Activated CD4-positive, alpha-beta T cell treated with anti-CD3 and anti-CD28 coated beads, Interleukin-2, amount 50 U/mL, for 16 hours (primary cell): Measurements from ENCODE around the gene SPDYE3.
"Not testable (repeated sequence)": the region's sequence is repeated elsewhere in the genome, so short reads cannot be mapped to it uniquely, and the experiment has no call there.

Source experiments
- DNase-seq: peaks from one replicate; pipeline ENCODE4 v3.0.0-alpha.2; 2020

SPDYE3 gene

GRCh38 chr7:100352984-100353684 lies 45.6 kb downstream of the SPDYE3 start:
- no peak for DNase-seq

GRCh38 chr7:100353685-100354330 lies 46.3 kb downstream of the SPDYE3 start:
- no peak for DNase-seq

DNA sequence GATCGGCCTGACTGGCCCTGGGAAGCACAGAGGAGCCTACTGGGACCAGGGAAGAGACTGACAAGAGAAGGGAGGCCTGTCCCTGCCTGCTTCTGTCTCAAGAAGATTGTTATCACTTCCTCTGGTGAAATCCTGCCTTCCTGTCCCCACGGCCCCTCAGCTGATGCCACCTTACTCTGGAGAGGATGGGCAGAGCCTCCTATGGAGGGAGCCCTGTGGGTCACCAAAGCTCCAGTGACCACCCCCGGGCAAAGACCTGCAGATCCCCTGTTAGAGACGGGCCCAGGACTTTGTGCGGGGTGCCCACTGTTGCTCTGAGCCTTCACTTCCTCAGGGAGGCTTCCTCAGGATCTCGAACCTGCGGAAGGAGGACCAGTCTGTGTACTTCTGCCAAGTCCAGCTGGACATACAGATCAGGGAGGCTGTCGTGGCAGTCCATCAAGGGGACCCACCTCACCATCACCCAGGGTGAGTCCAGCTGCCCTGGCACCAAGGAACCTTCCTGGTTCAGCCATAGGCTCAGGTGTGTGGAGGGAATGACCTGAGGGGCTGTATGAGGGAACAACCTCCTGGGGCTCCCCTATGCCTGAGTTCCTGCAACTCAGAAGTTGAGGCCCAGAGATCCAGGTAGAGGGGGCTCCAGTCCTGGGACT lies 49.0 kb downstream of the SPDYE3 start:
- no peak for DNase-seq

GRCh38 chr7:100357131-100357561 lies 49.6 kb downstream of the SPDYE3 start:
- DNase-seq, result no peak

DNA sequence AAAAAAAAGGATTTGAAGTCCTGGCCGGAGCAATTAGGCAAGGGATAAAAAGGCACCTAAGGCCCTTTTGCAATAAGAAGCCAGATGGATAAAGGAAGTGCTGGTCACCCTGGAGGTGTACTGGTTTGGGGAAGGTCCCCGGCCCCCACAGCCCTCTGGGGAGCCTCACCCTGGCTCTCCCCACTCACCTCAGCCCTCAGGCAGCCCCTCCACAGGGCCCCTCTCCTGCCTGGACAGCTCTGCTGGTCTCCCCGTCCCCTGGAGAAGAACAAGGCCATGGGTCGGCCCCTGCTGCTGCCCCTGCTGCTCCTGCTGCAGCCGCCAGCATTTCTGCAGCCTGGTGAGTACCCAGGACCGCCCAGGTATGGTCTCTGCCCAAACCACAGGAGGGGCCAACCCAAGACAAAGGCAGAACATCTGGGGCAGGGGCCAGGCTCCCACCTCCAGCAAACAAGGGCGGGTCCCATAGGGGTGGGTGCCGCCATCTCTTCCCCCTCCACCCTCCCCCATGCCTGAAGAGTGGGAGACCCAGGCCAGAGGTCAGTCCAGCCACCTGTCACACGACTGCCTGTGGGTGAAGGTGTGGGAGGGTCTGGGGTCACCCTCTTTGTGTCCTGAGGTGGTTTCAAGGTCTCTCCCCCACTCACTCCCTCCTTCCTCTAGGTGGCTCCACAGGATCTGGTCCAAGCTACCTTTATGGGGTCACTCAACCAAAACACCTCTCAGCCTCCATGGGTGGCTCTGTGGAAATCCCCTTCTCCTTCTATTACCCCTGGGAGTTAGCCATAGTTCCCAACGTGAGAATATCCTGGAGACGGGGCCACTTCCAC lies 50.7 kb downstream of the SPDYE3 start, which contains the start of gene PILRB:
Gene PILRB, plus strand, starts transcription at position 91 of the 830 bp plus-strand sequence. Its CDS starts 186 bp downstream, at position 277.
- DNase-seq, result no peak

DNA sequence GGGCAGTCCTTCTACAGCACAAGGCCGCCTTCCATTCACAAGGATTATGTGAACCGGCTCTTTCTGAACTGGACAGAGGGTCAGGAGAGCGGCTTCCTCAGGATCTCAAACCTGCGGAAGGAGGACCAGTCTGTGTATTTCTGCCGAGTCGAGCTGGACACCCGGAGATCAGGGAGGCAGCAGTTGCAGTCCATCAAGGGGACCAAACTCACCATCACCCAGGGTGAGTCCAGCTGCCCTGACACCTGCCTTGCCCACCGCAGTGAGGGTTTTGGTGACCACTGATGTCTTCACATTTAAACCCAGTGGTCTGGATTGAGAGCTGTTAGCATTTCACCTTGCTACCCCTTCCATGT lies 51.3 kb downstream of the SPDYE3 start:
- DNase-seq, result no peak

DNA sequence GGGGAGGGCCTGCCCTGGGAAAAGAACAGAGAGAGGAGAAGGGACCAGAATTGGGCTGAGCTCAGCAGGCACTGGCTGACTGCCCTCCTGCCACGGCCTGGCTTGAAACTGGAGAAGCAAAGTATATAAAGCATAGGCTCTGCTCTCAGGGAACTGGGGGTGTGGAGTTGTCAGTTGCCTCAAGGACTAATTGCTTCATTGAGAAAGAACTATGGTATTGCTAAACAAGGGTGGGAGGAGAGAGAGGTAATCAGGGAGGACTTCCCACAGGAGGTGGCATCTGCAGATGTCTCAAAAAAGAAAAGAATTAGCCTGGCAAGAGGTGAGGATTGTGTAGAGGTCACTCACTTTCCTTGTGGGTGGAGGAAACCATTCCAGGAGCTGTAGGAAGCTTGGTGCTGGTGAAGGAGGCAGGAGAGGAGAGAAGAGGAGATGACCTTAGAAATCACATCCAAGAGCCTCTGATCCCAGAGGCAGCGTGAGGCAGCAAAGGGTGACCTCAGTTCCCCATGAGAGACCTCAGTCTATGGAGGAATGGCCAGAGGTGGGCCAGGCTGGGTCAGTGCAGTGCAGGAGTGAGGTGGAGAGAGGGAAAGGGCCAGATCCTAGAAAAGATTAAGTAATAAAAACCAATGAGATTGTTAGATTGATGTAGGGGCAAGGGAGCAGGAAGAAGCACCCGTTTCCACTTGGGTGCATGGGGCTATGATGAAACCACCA lies 52.8 kb downstream of the SPDYE3 start:
- DNase-seq, result no peak

DNA sequence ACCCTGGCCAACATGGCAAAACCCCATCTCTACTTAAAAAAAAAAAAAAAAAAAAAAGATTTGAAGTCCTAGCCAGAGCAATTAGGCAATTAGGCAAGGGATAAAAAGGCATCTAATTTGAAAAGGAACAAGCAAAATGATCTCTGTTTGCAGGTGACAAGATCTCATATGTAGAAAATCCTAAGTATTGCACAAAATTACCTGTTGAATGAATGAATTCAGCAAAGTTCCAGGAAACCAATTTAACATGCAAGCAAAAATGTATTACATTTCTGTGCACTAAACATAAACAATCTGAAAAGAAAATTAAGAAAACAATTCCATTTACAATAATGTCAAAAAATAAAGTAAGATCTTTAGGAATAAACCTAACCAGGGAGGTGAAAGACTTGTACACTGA lies 55.6 kb downstream of the SPDYE3 start:
- DNase-seq, result no peak

DNA sequence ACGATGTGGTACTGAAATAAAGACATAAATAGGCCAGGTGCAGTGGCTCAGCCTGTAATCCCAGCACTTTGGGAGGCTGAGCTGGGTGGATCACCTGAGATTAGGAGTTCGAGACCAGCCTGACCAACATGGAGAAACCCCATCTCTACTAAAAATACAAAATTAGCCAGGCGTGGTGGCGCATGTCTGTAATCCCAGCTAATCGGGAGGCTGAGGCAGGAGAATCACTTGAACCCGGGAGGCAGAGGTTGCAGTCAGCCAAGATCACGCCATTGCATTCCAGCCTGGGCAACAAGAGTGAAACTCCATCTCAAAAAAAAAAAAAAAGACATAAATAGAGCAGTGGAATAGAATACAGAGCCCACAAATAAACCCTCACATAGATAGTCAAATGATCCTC lies 56.3 kb downstream of the SPDYE3 start:
- DNase-seq, result not testable (repeated sequence)

GRCh38 chr7:100364480-100364879 lies 57.0 kb downstream of the SPDYE3 start:
- DNase-seq, result no peak

GRCh38 chr7:100365998-100366367 lies 58.5 kb downstream of the SPDYE3 start:
- not testable (repeated sequence) for DNase-seq

DNA sequence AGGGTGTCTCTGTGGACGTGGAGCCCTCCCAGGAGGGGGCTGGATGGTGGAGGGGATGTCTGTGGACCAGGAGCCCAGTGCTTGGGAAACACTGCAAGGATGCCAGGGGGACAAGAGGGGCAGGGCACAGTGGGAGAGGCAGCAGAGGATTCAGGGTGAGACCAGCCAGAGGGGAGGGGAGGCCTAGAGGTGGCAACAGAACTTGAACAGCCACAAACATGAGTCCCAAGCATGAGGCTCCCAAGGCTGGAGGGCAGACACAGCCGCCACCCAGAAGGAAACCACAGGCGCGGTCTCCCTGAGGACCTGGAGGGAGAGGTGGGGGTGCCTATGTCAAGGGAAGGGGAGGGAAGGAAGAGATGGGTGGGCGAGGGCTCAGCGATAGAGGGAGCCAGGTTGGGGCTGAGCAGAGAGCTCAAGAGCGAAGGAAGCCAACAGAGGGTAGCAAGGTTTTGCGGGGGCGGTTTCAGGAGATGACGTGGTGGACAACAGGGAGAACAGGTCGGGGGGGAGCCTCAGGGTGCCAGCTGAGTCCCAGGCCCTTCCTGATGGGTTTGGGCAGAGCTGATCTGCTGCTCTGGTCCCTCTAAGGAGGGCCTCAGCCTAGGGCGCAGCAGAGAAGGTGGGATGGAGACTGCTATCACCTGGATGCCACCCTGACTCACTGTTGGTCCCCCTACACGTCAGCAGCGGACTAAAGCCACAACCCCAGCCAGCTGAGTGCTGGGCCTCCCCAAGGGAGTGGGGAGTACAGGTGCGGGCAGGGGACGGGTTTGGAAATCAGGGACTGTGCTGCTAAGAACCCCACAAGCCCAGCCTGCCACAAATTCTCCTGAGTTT lies 59.1 kb downstream of the SPDYE3 start:
- no peak for DNase-seq

DNA sequence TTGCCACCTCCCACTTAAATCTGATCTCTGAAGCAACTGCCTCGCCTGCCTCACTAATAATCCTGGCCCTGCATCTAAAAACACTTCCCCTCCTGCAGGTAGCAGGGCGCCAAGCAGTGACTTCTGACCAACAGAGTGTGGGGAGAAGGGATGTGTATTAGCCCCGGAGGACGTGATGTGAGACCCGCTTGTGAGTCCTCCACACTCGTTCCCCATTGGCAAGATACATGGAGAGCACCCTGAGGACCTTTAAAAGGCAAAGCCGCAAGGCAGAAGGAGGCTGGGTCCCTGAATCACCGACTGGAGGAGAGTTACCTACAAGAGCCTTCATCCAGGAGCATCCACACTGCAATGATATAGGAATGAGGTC lies 59.7 kb downstream of the SPDYE3 start:
- DNase-seq, result no peak

DNA sequence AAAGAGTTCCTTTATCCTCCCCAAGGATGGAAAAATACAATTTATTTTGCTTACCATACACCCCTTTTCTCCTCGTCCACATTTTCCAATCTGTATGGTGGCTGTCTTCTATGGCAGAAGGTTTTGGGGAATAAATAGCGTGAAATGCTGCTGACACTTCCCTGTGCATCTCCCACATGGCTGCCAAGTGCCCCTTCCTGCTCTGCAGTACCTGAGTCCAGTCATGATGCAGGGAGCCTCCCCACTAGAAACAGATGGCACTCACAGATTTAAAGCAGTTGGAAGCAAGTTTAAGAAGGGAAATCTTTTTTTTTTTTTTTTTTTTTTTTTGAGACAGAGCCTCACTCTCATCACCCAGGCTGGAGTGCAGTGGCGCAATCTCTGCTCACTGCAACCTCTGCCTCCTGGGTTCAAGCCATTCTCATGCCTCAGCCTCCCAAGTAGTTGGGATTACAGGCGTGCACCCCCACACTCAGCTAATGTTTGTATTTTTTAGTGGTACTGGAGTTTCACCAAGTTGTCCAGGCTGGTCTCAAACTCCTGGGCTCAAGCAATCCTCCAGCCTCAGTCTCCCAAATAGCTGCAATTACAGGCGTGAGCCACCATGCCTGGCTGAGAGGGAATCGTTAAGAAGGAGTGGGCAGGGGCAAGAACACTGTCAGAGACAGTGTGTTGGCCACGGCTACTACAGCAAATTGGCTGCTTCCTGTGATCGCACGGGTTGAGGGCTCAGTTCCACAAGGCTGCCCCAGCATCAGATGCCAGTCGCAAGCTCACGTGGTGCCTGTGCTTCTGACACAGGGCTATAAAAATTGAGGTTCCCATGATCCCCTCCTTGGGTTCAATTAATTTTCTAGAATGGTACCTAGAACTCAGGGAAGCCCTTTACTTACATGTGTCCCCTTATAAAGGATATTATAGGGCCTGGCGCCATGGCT lies 60.4 kb downstream of the SPDYE3 start:
- no peak for DNase-seq

DNA sequence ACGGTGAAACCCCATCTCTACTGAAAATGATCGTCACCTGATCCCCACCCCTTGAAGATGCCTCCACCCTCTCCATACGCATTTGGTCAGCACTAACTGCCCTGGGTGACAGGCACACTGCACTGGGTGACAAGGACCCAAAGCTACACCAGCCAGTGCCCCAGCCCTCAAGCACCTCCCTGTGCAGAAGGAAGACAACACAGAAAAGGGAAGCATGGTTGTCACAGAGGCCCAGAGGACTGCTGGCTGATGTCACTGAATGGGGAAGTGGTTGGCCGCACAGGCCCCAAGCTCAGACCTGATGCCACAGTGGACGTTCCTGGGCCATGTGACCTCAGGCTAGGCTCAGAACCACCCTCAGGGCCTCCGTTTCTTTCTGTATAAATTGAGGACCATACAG lies 61.6 kb downstream of the SPDYE3 start:
- DNase-seq, result no peak

- no peak for DNase-seq
These were observed 62.8 kb downstream of the SPDYE3 start for GRCh38 chr7:100370303-100370702.

DNA sequence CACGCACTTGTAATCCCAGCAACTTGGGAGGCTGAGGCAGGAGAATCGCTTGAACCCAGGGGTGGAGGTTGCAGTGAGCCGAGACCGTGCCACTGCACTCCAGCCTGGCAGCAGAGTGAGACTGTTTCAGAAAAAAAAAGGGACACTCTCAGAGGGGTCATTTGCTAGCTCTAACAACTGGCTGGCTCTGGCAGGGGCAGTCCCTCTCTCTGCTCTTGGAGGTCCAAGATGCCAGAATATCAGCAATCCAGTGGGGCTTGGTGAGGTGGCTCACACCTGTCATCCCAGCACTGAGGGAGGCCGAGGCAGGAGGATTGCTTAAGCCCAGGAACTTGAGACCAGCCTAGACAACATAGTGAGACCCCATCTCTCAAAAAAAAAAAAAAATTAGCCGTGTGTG lies 63.2 kb downstream of the SPDYE3 start:
- no peak for DNase-seq

GRCh38 chr7:100371561-100372171 lies 64.2 kb downstream of the SPDYE3 start:
- no peak for DNase-seq
